ENCODE results near the gene NID2.

GRCh38 chr14:52070051-52070431 is 1.2 kb upstream of the NID2 start:
- TF ChIP-seq CTCF (conservative IDR thresholded peaks at IDR 0.05; ENCODE audit: low read depth, low read length) (no peak), RAD21 (IDR thresholded peaks at IDR 0.05; ENCODE audit: low read length) (no peak), USF2 (IDR thresholded peaks at IDR 0.05; ENCODE audit: low read depth, low read length) (no peak), RFX5 (IDR thresholded peaks at IDR 0.05; ENCODE audit: low read depth, low read length) (no peak), MAZ (IDR thresholded peaks at IDR 0.05; ENCODE audit: borderline replicate concordance, low read depth, low read length) (no peak), POLR2A (IDR thresholded peaks at IDR 0.05; ENCODE audit: low read depth, low read length) (no peak), MAFK (IDR thresholded peaks at IDR 0.05; ENCODE audit: low read depth, low read length) (no peak), NFE2L2 (IDR thresholded peaks at IDR 0.05; ENCODE audit: low read depth, low read length) (no peak)
